Measurements from ENCODE around the gene THADA.

Gene THADA

GRCh38 chr2:43251171-43251731, 344.6 kb downstream of the THADA start:
- no peaks in the 10 kb centered on the region for H3K9me3 ChIP-seq (ENCODE audit: severe bottlenecking)
- no peak overlapping the region for H3K27ac ChIP-seq
- no peak for DNase-seq
- no peaks in the 10 kb centered on the region for H3K27me3 ChIP-seq (ENCODE audit: insufficient read depth, low read depth, severe bottlenecking)
- no peak overlapping the region for H3K4me3 ChIP-seq (ENCODE audit: low read depth, low read length)
- no peaks in the 10 kb centered on the region for H3K36me3 ChIP-seq
- TF ChIP-seq CTCF (IDR thresholded peaks at IDR 0.05; ENCODE audit: low read depth, low read length) = no peak

- Histone ChIP-seq H3K36me3 (no peaks in the 10 kb centered on the region), H3K27me3 (ENCODE audit: insufficient read depth, low read depth, severe bottlenecking) (no peaks in the 10 kb centered on the region), H3K9me3 (ENCODE audit: severe bottlenecking) (no peaks in the 10 kb centered on the region), H3K4me3 (ENCODE audit: low read depth, low read length) (no peak overlapping the region), H3K27ac (no peak overlapping the region)
- no peak for DNase-seq
- no peak for TF ChIP-seq CTCF (IDR thresholded peaks at IDR 0.05; ENCODE audit: low read depth, low read length)
Measured at GRCh38 chr2:43250015-43250414, 345.8 kb downstream of the THADA start.

DNA sequence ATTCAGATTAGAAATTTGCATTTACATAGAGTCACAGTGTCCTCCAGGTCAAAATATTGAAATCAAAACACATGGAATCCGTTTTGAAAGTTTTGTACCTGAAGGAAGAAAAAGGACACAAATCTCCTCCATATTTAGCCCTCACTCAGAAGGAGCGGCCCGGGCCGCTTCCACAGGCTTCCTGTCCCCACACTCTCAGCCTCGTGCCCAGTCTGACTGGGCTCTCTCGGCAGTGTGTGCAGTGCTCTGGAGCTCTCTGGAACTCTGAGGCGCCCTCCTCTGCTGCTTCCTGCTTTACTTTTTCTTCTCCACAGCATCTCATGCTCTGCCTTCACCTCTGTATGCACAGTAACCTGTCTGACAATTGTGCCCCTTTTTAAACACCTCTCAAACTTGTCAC, 347.2 kb downstream of the THADA start:
- Histone ChIP-seq H3K4me3 (ENCODE audit: low read depth, low read length) (no peak overlapping the region), H3K27me3 (ENCODE audit: insufficient read depth, low read depth, severe bottlenecking) (no peaks in the 10 kb centered on the region), H3K36me3 (no peaks in the 10 kb centered on the region), H3K9me3 (ENCODE audit: severe bottlenecking) (no peaks in the 10 kb centered on the region), H3K27ac (no peak overlapping the region)
- DNase-seq = no peak
- TF ChIP-seq CTCF (IDR thresholded peaks at IDR 0.05; ENCODE audit: low read depth, low read length) = no peak

- no peaks in the 10 kb centered on the region for H3K27me3 ChIP-seq (ENCODE audit: insufficient read depth, low read depth, severe bottlenecking)
- H3K4me3 ChIP-seq (ENCODE audit: low read depth, low read length) = no peak overlapping the region
- H3K36me3 ChIP-seq = no peaks in the 10 kb centered on the region
- no peak for TF ChIP-seq CTCF (IDR thresholded peaks at IDR 0.05; ENCODE audit: low read depth, low read length)
- DNase-seq = no peak
- no peaks in the 10 kb centered on the region for H3K9me3 ChIP-seq (ENCODE audit: severe bottlenecking)
- H3K27ac ChIP-seq = no peak overlapping the region
Measured at GRCh38 chr2:43246641-43247040, 349.2 kb downstream of the THADA start.

DNA sequence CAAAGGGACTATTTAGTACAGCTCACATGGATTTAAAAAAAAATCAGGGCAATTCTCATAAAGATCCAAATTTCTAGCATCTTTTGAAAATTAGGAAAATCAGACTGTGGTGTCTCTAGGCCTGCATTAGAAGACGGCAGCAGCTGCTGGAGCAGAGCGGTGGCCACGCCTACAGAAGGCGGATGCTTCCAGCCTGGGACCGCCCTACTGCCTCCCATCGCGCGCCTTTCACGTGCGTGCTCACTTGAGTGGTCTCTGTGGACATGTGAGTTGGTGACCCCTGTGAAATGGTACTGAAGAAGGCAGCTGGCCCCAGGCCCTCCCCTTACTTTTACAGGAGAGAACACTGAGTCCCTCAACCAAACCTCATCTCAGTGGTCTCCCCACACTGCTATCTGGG, 354.3 kb downstream of the THADA start:
- H3K27me3 ChIP-seq (ENCODE audit: insufficient read depth, low read depth, severe bottlenecking) = no peaks in the 10 kb centered on the region
- H3K36me3 ChIP-seq = no peaks in the 10 kb centered on the region
- no peak for TF ChIP-seq CTCF (IDR thresholded peaks at IDR 0.05; ENCODE audit: low read depth, low read length)
- no peaks in the 10 kb centered on the region for H3K9me3 ChIP-seq (ENCODE audit: severe bottlenecking)
- H3K4me3 ChIP-seq (ENCODE audit: low read depth, low read length) = no peak overlapping the region
- no peak for DNase-seq
- H3K27ac ChIP-seq = no peak overlapping the region

DNA sequence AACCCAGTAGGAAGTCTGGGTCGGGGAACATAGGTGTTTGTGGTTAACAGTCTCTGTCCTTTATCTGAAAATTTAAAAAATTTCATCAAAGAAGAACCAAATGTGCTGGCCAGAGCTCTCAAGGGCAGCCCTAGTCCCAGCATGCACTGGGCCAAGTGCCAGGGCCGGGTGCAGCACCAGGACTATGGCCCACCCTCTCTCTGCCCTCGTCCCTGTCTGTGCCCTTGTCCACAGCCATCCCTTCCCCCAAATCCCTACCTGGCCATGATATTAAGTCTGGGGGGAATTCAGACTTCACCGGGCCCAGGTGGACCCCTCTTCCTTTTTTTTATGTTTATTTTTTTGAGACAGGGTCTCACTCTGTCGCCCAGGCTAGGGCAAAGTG, 355.1 kb downstream of the THADA start:
- no peak overlapping the region for H3K27ac ChIP-seq
- no peaks in the 10 kb centered on the region for H3K27me3 ChIP-seq (ENCODE audit: insufficient read depth, low read depth, severe bottlenecking)
- H3K36me3 ChIP-seq = no peaks in the 10 kb centered on the region
- H3K9me3 ChIP-seq (ENCODE audit: severe bottlenecking) = no peaks in the 10 kb centered on the region
- no peak overlapping the region for H3K4me3 ChIP-seq (ENCODE audit: low read depth, low read length)
- no peak for DNase-seq
- no peak for TF ChIP-seq CTCF (IDR thresholded peaks at IDR 0.05; ENCODE audit: low read depth, low read length)

All from WERI-Rb-1 (cell line).